Hepatic stellate cell (primary cell): ENCODE results near the gene ASNSD1.
"Not testable (repeated sequence)": the region's sequence is repeated elsewhere in the genome, so short reads cannot be mapped to it uniquely, and the experiment has no call there.

Experiments
- DNase-seq: peaks from one replicate; pipeline ENCODE4 v3.0.0; 2011; ENCODE audit warnings: low spot score

Gene ASNSD1

DNA sequence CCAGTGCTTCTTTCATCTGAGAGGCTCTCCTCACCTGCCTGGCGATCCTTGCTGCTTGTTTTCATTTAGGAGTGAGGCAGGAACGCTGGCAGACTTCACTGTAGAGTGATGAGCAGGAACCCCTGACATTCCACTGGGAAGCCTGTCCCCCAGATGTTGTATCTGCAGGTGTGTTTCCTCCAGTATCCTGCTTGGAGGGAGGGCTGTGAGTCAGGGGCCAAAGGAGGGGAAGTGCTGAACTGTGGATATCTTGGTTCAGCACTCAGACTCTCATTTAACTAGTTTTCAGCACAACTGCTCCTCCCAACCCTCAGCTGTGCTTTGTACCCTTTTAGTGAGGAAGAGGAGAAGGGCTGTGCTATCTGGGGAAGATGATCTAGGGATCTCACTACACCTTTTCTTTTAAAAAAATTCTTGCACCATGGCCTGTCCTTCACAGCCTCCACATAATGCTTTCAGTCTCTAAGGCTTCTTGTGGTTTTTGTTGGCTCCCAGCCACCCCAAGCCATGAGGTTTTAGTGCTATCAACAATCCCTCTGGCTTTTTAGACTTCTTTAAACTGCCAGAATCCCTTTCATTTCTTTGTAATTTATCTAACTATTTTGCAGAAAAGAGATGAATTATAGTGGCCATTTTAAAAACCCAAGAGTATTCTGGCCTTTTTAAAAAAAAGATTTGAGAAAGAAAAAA, 24.4 kb downstream of the ASNSD1 start:
- peak; percentile 7 for DNase-seq

GRCh38 chr2:189687796-189688195, 26.5 kb downstream of the ASNSD1 start:
- not testable (repeated sequence) for DNase-seq

- no peak for DNase-seq
These were observed 35.0 kb downstream of the ASNSD1 start for GRCh38 chr2:189696223-189696622.

GRCh38 chr2:189698020-189698887, 37.0 kb downstream of the ASNSD1 start:
- DNase-seq: peak; percentile 7

DNA sequence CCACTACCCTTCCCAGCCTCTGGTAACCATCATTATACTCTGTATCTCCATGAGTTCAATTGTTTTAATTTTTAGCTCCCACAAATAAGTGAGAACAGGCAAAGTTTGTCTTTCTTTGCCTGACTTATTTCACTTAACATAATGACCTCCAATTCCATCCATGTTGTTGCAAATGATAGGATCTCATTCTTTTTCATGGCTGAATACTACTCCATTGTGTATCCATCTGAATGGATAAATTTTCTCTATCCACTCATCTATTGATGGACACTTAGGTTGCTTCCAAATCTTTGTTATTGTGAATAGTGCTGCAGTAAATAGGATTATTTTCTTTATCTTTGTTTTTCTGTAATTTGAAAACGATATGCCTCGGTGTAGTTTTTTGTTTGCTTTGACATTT, 39.4 kb downstream of the ASNSD1 start:
- DNase-seq: no peak

GRCh38 chr2:189702071-189702470, 40.8 kb downstream of the ASNSD1 start:
- DNase-seq: no peak

- no peak for DNase-seq
These were observed 48.4 kb downstream of the ASNSD1 start for GRCh38 chr2:189709501-189710221.

DNA sequence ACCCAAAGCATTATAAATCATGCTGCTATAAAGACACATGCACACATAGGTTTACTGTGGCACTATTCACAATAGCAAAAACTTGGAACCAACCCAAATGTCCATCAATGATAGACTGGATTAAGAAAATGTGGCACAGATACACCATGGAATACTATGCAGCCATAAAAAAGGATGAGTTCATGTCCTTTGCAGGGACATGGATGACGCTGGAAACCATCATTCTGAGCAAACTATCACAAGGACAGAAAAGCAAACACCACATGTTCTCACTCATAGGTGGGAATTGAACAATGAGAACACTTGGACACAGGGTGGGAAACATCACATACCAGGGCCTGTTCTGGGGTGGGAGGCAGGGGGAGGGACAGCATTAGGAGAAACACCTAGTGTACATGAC, 56.3 kb downstream of the ASNSD1 start:
- not testable (repeated sequence) for DNase-seq

DNA sequence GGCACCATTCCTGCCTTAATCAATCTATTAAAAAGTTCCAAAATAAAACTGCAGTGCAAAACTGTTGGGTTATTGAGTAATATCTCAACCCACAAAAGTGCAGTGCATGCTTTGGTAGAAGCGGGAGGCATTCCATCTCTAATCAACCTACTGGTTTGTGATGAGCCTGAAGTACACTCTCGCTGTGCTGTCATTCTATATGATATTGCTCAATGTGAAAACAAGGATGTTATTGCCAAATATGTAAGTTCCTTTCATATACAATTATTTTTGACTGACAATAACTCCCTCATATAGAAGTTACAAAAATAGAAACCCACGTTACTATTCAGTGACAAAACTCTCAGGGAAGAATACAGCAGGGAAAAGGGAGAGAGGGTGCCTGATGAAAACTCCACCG, 58.3 kb downstream of the ASNSD1 start:
- no peak for DNase-seq
